IgD-negative memory B cell (primary cell): ENCODE measurements around the gene OSER1. TPM values are rescaled to one million over a fixed set of nuclear protein-coding genes. Genes with fewer than 3 reads are reported as not detected.
"Not testable (repeated sequence)": the region's sequence is repeated elsewhere in the genome, so short reads cannot be mapped to it uniquely, and the experiment has no call there.

Source experiments
- H3K27ac Mint-ChIP-seq, 3 donors: one replicate each; pipeline ENCODE4 v1.8.0; 2020 to 2022; ENCODE audit warnings: mild to moderate bottlenecking in 3 of 3, mixed read lengths in 3 of 3, moderate library complexity in 1 of 3
- H3K27me3 Mint-ChIP-seq: one replicate; pipeline ENCODE4 v1.8.0; 2021; ENCODE audit warnings: mixed read lengths
- H3K36me3 Mint-ChIP-seq: one replicate; pipeline ENCODE4 v1.8.0; 2020; ENCODE audit warnings: mild to moderate bottlenecking, mixed read lengths
- H3K4me1 Mint-ChIP-seq, 3 donors: one replicate each; pipeline ENCODE4 v1.8.0; 2020 to 2022; ENCODE audit warnings: mixed read lengths in 3 of 3, mild to moderate bottlenecking in 1 of 3
- H3K4me3 Mint-ChIP-seq, 4 donors: one replicate each; pipeline ENCODE4 v1.8.0; 2020 to 2022; ENCODE audit warnings: mild to moderate bottlenecking in 4 of 4, mixed read lengths in 4 of 4, moderate library complexity in 3 of 4
- H3K9me3 Mint-ChIP-seq, 3 donors: one replicate each; pipeline ENCODE4 v1.8.0; 2020 to 2021; ENCODE audit warnings: mixed read lengths in 3 of 3, mild to moderate bottlenecking in 1 of 3
- polyA plus RNA-seq: library from polyadenylated mRNA; unstranded; fragments of 300-500 nt; fragmentation: Illumina TruSeq; gene quantifications from one replicate; pipeline ENCODE4 v1.2.3, GENCODE V29; 2021

OSER1 gene
- polyA plus RNA-seq, 1 donor from 2014 or later: 82.1 TPM

DNA sequence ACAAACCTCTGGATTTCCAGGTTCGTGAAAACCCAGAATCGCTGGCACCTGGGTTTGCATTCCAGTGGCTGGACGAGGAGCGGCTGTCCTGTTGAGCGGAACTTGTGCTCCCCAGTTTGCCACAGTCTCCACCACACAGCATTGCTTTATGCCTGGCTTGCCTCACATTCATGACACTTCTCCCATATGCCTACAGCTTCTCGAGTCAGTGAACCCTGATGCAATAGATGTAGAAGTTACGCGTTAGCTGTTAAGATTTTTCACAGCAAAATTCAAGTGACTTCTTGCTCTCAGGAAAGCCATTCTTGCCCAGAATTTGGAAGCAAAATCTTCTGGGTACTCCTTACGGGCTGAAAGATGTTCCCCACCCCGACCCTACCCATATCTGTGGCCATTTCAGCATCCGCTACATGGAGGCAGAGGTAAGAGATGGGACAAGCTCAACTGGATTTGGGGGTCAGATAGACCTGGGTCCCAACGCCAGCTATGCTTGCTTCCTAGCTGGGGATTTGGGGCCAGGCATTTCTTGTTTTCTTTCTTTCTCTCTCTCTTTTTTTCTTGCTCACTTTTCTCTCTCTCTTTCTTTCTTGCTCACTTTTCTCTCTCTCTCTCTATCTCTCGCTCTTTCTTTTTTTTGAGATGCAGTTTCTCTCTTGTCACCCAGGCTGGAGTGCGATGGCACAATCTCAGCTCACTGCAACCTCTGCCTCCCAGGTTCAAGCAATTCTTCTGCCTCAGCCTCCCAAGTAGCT lies 24.2 kb upstream of the OSER1 start:
- Mint-ChIP-seq H3K9me3 (no peaks in the 10 kb centered on the region), H3K36me3 (peaks cover 2% of the 10 kb centered on the region), H3K27ac (no peak overlapping the region), H3K4me3 (no peak overlapping the region), H3K4me1 (no peaks in the 10 kb centered on the region), H3K27me3 (peaks cover 3% of the 10 kb centered on the region)

DNA sequence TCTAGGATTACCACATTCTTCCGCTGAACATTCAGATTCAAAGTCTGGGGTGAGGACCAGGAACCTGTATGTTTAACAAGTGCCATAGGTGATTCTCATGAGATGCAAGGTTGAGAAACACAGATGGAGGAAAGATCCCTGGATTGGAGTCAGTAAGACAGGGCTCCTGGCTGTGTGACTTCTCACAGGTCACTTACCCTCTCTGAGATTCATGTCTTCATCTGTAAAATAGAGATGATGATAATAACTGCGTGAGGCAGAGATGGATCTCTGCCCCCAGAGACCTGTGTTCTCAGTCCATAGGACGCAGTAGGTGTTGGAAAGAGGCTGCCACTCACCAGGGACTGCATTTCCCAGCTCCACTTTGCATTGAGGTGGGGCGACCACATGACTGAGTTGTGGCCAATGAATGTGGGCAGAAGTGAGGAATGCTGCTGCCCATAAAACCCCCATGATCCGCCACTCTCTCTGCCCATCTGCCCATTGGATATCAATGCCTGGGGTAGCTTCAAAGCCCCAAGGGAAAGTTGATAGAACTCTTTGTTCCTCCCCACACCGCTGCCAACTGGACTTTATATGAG lies 23.0 kb upstream of the OSER1 start:
- Mint-ChIP-seq H3K4me3 (no peak overlapping the region), H3K4me1 (no peaks in the 10 kb centered on the region), H3K27ac (no peak overlapping the region), H3K27me3 (peaks cover 3% of the 10 kb centered on the region), H3K9me3 (no peaks in the 10 kb centered on the region), H3K36me3 (no peaks in the 10 kb centered on the region)

DNA sequence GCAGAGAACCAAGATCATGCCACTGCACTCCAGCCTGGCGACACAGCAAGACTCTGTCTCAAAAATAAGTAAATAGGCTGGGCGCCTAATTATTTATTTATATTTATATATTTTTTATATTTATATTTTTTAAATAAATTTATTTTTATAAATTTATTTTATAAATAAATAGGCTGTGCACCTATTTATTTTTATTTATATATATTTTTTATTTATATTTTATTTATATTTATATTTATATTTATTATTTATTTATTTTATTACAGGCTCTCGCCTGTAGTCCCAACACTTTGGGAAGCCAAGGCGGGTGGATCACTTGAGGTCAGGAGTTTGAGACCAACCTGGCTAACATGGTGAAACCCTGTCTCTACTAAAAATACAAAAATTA lies 21.9 kb upstream of the OSER1 start:
- H3K36me3 Mint-ChIP-seq, H3K4me1 Mint-ChIP-seq, H3K4me3 Mint-ChIP-seq, H3K27ac Mint-ChIP-seq, H3K9me3 Mint-ChIP-seq, H3K27me3 Mint-ChIP-seq: not testable (repeated sequence)

DNA sequence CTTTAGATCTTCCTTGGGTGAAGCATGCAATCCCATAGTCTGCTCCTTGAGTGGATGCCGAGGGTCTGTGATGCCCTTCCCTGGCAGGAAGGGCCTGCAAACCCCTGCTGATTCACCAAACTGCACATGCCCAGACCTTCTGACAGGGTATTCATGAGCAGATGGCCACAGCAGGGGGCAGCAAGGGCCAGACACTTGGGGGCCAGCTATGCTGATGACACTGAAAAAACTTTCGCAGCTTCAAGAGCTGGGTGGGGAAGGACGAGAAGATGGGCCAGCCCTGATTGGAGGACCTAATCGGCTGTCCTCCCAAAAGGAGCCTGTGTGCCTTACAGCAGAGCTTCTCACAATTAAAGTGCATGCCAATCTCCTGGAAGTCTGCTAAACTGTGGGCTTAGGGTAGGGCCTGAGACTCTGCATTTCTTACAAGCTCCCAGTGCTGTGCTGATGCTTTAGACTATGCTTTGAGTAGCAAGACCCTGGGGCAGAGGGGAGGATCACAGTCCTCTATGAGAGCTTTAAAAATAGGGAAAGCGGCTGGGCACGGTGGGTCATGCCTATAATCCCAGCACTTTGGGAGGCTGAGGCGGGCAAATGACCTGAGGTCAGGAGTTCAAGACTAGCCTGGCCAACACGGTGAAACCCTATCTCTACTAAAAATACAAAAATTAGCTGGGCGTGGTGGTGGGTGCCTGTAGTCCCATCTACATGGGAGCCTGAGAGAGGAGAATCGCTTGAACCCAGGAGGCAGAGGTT lies 21.3 kb upstream of the OSER1 start:
- H3K9me3 Mint-ChIP-seq: no peaks in the 10 kb centered on the region
- H3K27me3 Mint-ChIP-seq: peaks cover 3% of the 10 kb centered on the region
- H3K4me1 Mint-ChIP-seq: no peaks in the 10 kb centered on the region
- no peaks in the 10 kb centered on the region for H3K36me3 Mint-ChIP-seq
- H3K27ac Mint-ChIP-seq: no peak overlapping the region
- H3K4me3 Mint-ChIP-seq: no peak overlapping the region

DNA sequence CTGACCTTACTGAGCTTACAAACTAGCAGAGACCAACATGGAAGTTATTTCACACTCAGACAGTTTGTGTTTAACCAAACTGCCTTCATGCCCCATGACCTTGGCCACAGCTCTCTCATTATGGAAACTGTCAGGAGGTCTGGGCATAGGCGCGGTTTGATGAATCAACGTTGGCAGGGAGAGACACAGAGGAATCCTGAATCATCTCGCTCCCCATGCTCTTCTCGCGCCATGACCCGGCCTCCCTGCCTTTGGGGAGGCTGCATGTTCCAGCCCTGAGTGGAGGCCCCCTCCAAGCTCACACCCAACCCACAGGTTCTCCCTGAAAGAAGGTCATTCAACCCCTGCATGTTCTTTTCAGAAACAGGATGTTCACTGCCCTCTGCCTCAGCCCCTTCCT lies 20.6 kb upstream of the OSER1 start:
- peaks cover 3% of the 10 kb centered on the region for H3K27me3 Mint-ChIP-seq
- H3K27ac Mint-ChIP-seq: no peak overlapping the region
- no peak overlapping the region for H3K4me3 Mint-ChIP-seq
- no peaks in the 10 kb centered on the region for H3K9me3 Mint-ChIP-seq
- H3K36me3 Mint-ChIP-seq: no peaks in the 10 kb centered on the region
- H3K4me1 Mint-ChIP-seq: no peaks in the 10 kb centered on the region

DNA sequence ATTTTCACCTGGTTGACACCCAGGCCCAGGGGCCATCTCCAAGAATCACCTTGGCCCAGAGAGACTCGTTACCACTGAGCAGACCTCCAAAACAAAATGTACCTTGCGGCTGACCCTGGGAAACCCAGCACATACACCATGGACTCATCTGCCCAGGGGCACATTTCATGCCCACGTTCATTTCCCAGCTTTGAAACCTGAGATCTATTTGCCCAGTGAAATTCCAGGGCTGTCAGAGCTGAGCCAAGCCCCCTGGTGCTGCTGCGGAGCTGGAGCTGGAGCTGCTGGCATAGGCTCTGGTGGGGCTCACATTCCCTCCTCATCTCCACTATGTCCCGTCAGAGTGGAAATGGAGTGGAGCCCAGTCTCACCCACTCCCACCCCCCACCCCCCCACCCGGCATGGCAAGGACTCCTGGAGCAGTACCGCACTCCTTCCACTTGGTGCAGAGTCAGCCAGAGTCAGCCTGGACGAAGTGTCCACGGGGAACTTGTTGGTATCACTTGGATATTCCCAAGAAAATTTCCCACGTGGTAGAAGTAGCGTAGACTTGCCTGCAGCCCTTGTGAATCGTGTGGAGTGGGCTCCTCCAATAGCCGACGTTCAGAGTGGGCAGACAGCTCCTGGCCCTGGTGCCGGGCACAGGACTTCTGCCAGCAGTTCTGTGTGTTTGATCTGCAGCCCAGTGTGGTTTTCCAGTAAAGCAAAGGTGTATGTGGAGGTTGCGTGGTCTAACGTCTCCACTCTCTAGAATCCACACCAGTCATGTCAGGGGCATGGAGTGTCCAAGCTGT lies 18.1 kb upstream of the OSER1 start:
- H3K4me3 Mint-ChIP-seq: no peak overlapping the region
- peaks cover 5% of the 10 kb centered on the region for H3K36me3 Mint-ChIP-seq
- H3K4me1 Mint-ChIP-seq: no peaks in the 10 kb centered on the region
- no peaks in the 10 kb centered on the region for H3K9me3 Mint-ChIP-seq
- peaks cover 1% of the 10 kb centered on the region for H3K27me3 Mint-ChIP-seq
- H3K27ac Mint-ChIP-seq: no peak overlapping the region

DNA sequence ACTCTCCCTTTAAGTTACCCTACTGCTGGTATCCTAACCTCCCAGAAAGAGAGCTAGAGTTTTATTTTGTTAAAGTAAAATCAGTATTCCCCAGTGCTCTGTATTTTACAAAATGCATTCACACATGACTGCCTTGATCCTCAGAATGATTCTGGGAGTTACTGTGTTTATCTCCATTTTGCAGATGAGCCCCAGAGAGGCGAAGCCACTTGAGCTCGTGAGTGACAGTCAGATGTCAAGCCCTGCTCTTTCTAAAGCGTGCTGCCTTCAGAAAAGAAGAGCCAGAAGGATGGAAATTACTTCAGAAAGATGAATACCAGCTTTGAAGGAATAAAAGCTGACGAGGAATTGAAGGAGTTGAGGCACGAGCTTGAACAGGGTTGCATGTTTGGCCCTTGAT lies 14.1 kb upstream of the OSER1 start:
- Mint-ChIP-seq H3K9me3 (no peaks in the 10 kb centered on the region), H3K4me1 (peaks cover 0 to 2% (median 0%) of the 10 kb centered on the region in 3 donors), H3K4me3 (no peak overlapping the region), H3K27ac (no peak overlapping the region), H3K27me3 (no peaks in the 10 kb centered on the region), H3K36me3 (peaks cover 5% of the 10 kb centered on the region)

DNA sequence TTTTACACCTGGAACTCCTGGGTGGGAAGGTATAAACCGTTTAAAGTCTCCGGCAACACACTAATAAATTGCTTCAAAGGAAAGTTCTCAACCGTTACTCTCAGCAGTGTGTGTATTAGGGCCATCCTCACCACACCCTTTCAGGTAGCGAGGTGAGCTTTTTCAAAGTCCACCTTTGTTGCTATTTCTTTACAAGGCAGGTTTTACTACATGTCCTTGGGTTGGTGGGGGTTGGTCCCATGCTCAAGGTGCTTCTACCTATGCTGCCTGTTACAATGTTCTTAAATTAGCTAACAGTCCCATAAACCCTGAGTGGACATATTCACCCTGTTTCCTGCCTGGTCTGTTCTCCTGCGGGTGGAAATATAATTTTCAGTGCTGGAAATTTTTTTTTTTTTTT lies 13.2 kb upstream of the OSER1 start:
- no peaks in the 10 kb centered on the region for H3K27me3 Mint-ChIP-seq
- H3K9me3 Mint-ChIP-seq: no peaks in the 10 kb centered on the region
- peaks cover 4 to 5% (median 5%) of the 10 kb centered on the region in 3 donors for H3K4me1 Mint-ChIP-seq
- H3K27ac Mint-ChIP-seq: no peak overlapping the region
- H3K36me3 Mint-ChIP-seq: peaks cover 7% of the 10 kb centered on the region
- H3K4me3 Mint-ChIP-seq: no peak overlapping the region

DNA sequence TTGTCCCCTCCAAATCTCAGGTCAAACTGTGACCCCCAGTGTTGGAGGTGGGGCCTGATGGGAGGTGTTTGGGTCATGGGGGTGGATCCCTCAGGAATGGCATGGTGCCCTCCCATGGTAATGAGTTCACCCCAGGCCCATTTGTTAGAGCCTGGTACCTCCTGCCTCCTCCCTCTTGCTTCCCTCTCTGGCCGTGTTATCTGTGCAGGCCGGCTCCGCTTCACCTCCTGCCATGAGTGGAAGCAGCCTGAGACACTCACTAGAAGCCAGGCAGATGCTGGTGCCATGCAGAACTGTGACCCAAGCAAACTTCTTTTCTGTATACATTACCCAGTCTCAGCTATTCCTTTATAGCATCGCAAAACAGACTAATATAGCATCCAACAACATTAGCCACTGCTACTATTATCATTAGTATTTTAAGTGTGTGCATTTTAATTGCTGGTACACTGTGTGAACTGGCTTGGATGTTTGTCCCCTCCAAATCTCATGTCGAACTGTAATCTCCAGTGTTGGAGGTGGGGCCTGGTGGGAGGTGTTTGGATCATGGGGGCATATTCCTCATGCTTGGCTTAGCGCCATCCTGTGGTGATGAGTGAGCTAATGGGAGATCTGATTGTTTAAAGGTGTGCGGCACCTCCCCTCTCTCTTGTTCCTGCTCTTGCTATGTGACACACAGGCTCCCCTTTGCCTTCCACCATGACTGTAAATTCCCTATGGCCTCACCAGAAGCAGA lies 12.2 kb upstream of the OSER1 start:
- Mint-ChIP-seq H3K27ac (peak overlapping the region in 2 of 3 donors; percentile 53 to 67), H3K4me1 (peaks cover 7 to 14% (median 9%) of the 10 kb centered on the region in 3 donors), H3K9me3 (no peaks in the 10 kb centered on the region), H3K27me3 (no peaks in the 10 kb centered on the region), H3K36me3 (peaks cover 7% of the 10 kb centered on the region), H3K4me3 (no peak overlapping the region)

DNA sequence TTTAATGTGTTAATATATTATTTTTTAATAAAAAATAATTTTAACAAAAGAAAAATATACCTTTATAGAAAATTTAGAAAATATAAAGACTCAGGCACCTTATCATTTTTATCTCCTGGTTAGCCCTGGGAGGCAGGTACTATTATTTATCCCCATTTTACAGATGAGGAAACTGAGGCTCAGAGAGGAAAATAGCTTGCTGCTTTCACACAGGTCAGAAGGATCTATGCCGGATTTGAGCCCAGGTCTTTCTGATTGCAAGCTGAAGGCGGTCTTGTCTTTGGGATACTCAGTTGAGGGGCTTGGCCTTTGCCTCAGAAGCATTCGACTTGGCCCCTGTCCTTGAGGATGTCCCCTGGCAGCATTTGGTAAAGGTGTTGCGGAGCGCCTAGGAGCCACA lies 11.5 kb upstream of the OSER1 start:
- H3K4me1 Mint-ChIP-seq: peaks cover 10 to 22% (median 14%) of the 10 kb centered on the region in 3 donors
- H3K4me3 Mint-ChIP-seq: no peak overlapping the region
- no peaks in the 10 kb centered on the region for H3K9me3 Mint-ChIP-seq
- peaks cover 7% of the 10 kb centered on the region for H3K36me3 Mint-ChIP-seq
- no peaks in the 10 kb centered on the region for H3K27me3 Mint-ChIP-seq
- no peak overlapping the region for H3K27ac Mint-ChIP-seq

DNA sequence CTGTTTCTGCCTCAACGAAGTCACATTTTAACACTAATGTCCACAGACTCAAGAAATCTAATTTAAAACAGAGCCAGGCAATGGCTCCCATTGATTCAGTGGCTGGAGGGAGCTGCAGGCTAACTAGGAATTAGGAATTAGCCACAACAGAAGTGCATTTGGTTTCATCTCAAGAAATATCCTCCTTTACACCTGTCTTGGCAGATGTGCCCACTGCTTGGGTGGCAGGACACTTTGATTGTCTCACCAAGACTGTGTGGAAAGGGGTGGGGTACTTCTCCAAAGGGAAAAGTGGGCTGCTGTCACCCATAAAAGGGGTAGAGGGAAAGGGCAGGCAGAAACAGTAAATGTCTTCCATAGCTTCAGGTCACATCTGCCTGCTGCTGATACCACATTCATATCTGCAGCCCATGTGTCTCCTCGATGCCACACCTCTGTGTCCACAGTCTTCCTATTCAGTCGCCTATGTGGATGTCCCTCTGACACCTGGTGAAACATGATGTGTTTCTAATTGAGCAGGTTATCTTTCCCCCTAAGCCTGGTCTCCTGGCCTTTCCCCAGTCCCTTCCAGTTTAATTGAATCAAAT lies 10.9 kb upstream of the OSER1 start:
- peaks cover 7% of the 10 kb centered on the region for H3K36me3 Mint-ChIP-seq
- peak overlapping the region in 1 of 3 donors; percentile 37 for H3K27ac Mint-ChIP-seq
- H3K27me3 Mint-ChIP-seq: no peaks in the 10 kb centered on the region
- no peak overlapping the region for H3K4me3 Mint-ChIP-seq
- peaks cover 10 to 22% (median 14%) of the 10 kb centered on the region in 3 donors for H3K4me1 Mint-ChIP-seq
- H3K9me3 Mint-ChIP-seq: no peaks in the 10 kb centered on the region

DNA sequence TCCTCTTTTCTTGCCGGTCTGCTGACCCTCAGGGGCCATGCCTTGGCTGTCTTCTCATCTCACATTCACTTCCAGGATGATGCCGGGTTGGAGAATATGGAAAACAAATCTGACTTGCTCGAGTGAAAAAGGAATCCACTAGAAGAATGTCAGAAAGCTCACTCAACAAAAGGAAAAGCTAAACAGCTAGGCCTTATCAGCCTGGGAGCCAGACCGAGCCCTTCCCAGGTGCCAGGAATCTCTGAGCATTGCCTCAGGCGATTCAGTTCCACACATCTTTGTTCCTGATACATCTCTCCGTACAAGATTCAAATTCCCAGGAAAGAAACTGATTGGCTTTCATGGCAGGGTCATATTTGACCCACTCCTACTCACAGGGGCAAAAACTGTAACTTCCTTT lies 9.2 kb upstream of the OSER1 start:
- H3K27me3 Mint-ChIP-seq: no peaks in the 10 kb centered on the region
- H3K9me3 Mint-ChIP-seq: no peaks in the 10 kb centered on the region
- H3K36me3 Mint-ChIP-seq: peaks cover 10% of the 10 kb centered on the region
- H3K4me3 Mint-ChIP-seq: no peak overlapping the region
- no peak overlapping the region for H3K27ac Mint-ChIP-seq
- H3K4me1 Mint-ChIP-seq: peaks cover 17 to 27% (median 24%) of the 10 kb centered on the region in 3 donors

DNA sequence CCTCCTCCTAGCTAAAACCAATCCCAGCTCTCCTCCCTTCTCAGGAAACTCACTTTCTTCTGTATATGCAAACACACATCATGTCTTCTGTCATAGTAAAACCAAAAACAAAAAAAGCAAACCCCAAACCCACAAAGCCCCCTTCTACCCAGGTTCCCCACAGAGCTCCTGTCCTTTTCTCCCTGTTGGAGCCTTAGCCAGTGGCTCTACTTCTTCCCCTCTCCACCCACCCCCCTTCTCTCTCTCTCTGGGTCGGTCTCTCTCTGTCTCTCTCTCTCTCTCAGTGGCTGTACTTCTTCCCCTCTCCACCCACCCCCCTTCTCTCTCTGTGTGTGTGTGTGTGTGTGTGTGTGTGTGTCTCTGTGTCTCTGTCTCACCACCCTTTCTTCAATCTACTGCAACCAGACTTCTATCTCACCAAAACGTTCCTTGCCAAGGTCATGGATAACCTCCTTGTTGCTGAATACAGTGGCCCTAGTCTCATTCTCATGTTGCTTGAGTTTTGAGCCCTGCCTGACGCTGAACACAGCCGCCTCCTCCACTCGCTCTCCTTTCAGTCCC lies 8.7 kb upstream of the OSER1 start:
- H3K4me1 Mint-ChIP-seq: peaks cover 17 to 27% (median 24%) of the 10 kb centered on the region in 3 donors
- H3K9me3 Mint-ChIP-seq: no peaks in the 10 kb centered on the region
- H3K27me3 Mint-ChIP-seq: no peaks in the 10 kb centered on the region
- peak overlapping the region in 1 of 3 donors; percentile 2 for H3K27ac Mint-ChIP-seq
- H3K36me3 Mint-ChIP-seq: peaks cover 6% of the 10 kb centered on the region
- peak overlapping the region in 2 of 4 donors; percentile 3 to 10 for H3K4me3 Mint-ChIP-seq

DNA sequence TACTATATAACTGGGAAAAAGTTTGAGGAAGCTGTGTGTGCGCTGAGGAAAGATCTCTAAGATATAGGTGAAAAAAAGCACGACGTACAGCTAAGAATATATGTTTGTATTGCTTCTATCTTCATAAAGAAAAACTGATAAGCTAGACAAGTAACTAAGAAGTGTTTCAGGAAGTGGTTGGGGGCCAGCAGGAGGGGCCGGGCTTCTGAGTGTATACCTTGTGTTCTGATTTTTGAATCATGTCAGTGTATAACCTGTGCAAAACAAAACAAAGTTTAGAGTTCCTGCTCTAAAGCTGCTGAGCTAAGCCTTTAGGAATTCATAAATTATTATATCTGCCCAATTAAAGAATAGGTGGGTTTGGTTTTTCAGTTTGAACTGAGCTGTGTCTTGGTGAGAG lies 7.9 kb upstream of the OSER1 start:
- Mint-ChIP-seq H3K4me1 (peaks cover 17 to 27% (median 24%) of the 10 kb centered on the region in 3 donors), H3K9me3 (no peaks in the 10 kb centered on the region)

More for the DNA sequence above, 7.9 kb upstream of the OSER1 start:
- H3K4me3 Mint-ChIP-seq: peak overlapping the region in 2 of 4 donors; percentile 11 to 44
- peaks cover 6% of the 10 kb centered on the region for H3K36me3 Mint-ChIP-seq
- no peaks in the 10 kb centered on the region for H3K27me3 Mint-ChIP-seq
- peak overlapping the region in 2 of 3 donors; percentile 12 to 48 for H3K27ac Mint-ChIP-seq
